Activated CD4-positive, CD25-positive, alpha-beta regulatory T cell treated with anti-CD3 and anti-CD28 coated beads, Interleukin-2, amount 50 U/mL, for 16 hours (primary cell): ENCODE data around the gene AP3S1.
"Not testable (repeated sequence)": the region's sequence is repeated elsewhere in the genome, so short reads cannot be mapped to it uniquely, and the experiment has no call there.

Experiments used
- DNase-seq: peaks from one replicate; pipeline ENCODE4 v3.0.0-alpha.2; 2020; ENCODE audit warnings: low read depth, low spot score

AP3S1 gene

GRCh38 chr5:115824983-115825382 lies 16.8 kb upstream of the AP3S1 start:
- not testable (repeated sequence) for DNase-seq

- DNase-seq, result no peak
Observed at GRCh38 chr5:115825948-115826347, 15.8 kb upstream of the AP3S1 start.

- no peak for DNase-seq
Observed at GRCh38 chr5:115829913-115830312, 11.8 kb upstream of the AP3S1 start.

- DNase-seq, result no peak
Observed at GRCh38 chr5:115831163-115831768, 10.5 kb upstream of the AP3S1 start.

- no peak for DNase-seq
Observed at GRCh38 chr5:115835481-115835880, 6.3 kb upstream of the AP3S1 start.

GRCh38 chr5:115838885-115839518 lies 2.7 kb upstream of the AP3S1 start:
- DNase-seq, result no peak

- DNase-seq, result no peak
Observed at GRCh38 chr5:115840873-115841272, 862 bp upstream of the AP3S1 start.

- DNase-seq, result no peak
Observed at GRCh38 chr5:115842089-115842935, 577 bp downstream of the AP3S1 start.

- no peak for DNase-seq
Observed at GRCh38 chr5:115842952-115843351, 1.2 kb downstream of the AP3S1 start.

GRCh38 chr5:115843444-115844130 lies 1.9 kb downstream of the AP3S1 start:
- no peak for DNase-seq

GRCh38 chr5:115844321-115844817 lies 2.6 kb downstream of the AP3S1 start:
- no peak for DNase-seq

- no peak for DNase-seq
Observed at GRCh38 chr5:115847290-115847689, 5.6 kb downstream of the AP3S1 start.

GRCh38 chr5:115849258-115849798 lies 7.6 kb downstream of the AP3S1 start:
- no peak for DNase-seq

- no peak for DNase-seq
Observed at GRCh38 chr5:115850744-115851416, 9.1 kb downstream of the AP3S1 start.

- DNase-seq, result no peak
Observed at GRCh38 chr5:115854139-115854538, 12.4 kb downstream of the AP3S1 start.

GRCh38 chr5:115855959-115856358 lies 14.2 kb downstream of the AP3S1 start:
- DNase-seq, result no peak

- no peak for DNase-seq
Observed at GRCh38 chr5:115857057-115857479, 15.3 kb downstream of the AP3S1 start.

- no peak for DNase-seq
Observed at GRCh38 chr5:115857626-115858349, 16.1 kb downstream of the AP3S1 start.

- DNase-seq, result no peak
Observed at GRCh38 chr5:115858396-115858795, 16.7 kb downstream of the AP3S1 start.

- DNase-seq, result no peak
Observed at GRCh38 chr5:115859378-115859777, 17.6 kb downstream of the AP3S1 start.
